ENCODE data around the gene MRPL2.

MRPL2 gene

GRCh38 chr6:43062818-43063217 is 3.6 kb upstream of the MRPL2 start:
- Histone ChIP-seq H3K4me1 (ENCODE audit: control insufficient read depth, low read length) (peaks cover 16% of the 10 kb centered on the region), H3K27ac (ENCODE audit: low read depth, low read length) (no peak overlapping the region), H3K4me3 (ENCODE audit: low read length) (no peak overlapping the region), H3F3A (ENCODE audit: control insufficient read depth, insufficient read depth) (no peaks in the 10 kb centered on the region), H3K79me2 (ENCODE audit: control insufficient read depth, low read length) (peaks cover 14% of the 10 kb centered on the region), H3K36me3 (ENCODE audit: control insufficient read depth, low read length) (peaks cover 6% of the 10 kb centered on the region), H3K4me2 (ENCODE audit: low read length) (no peak overlapping the region), H3K27me3 (ENCODE audit: control insufficient read depth, low read length) (no peaks in the 10 kb centered on the region), H3K9me2 (replicated peaks; ENCODE audit: control insufficient read depth, low read length) (no peaks in the 10 kb centered on the region), H4K20me1 (ENCODE audit: control insufficient read depth, insufficient read depth, low read depth, low read length) (no peaks in the 10 kb centered on the region), H3K9me3 (ENCODE audit: control insufficient read depth, insufficient read depth, low read length) (no peaks in the 10 kb centered on the region)
- TF ChIP-seq EZH2phosphoT487 (IDR thresholded peaks at IDR 0.05; ENCODE audit: borderline replicate concordance, low read length) (no peak), CTCF (IDR thresholded peaks at IDR 0.05; ENCODE audit: low read depth, low read length, poor library complexity, severe bottlenecking) (no peak)

DNA sequence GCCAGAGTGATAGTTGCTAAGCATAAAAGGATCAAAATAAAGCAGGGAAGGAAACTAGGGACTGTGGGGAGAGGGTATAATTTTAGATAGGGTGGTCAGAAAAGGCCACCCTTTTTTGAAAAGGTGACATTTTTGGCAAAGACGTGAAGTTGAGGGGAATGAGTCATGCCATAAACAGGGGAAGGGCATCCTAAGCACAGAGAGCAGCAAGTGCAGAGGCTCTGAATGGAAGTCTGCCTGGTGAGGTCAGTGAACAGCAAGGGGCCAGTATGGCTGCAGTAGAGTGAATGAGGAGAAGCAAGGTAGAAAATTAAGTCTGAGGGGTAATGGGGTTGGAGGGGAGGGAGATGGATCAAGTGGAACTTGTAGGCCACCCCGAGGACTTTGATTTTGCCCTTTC is 2.6 kb upstream of the MRPL2 start:
- no peaks in the 10 kb centered on the region for H3K27me3 ChIP-seq (ENCODE audit: control insufficient read depth, low read length)
- H4K20me1 ChIP-seq (ENCODE audit: control insufficient read depth, insufficient read depth, low read depth, low read length): no peaks in the 10 kb centered on the region
- H3K4me3 ChIP-seq (ENCODE audit: low read length): no peak overlapping the region
- H3K4me1 ChIP-seq (ENCODE audit: control insufficient read depth, low read length): peaks cover 17% of the 10 kb centered on the region
- peaks cover 18% of the 10 kb centered on the region for H3K79me2 ChIP-seq (ENCODE audit: control insufficient read depth, low read length)
- H3F3A ChIP-seq (ENCODE audit: control insufficient read depth, insufficient read depth): no peaks in the 10 kb centered on the region
- H3K27ac ChIP-seq (ENCODE audit: low read depth, low read length): no peak overlapping the region
- H3K9me3 ChIP-seq (ENCODE audit: control insufficient read depth, insufficient read depth, low read length): no peaks in the 10 kb centered on the region
- H3K9me2 ChIP-seq (replicated peaks; ENCODE audit: control insufficient read depth, low read length): no peaks in the 10 kb centered on the region
- TF ChIP-seq EZH2phosphoT487 (IDR thresholded peaks at IDR 0.05; ENCODE audit: borderline replicate concordance, low read length) (no peak), CTCF (IDR thresholded peaks at IDR 0.05; ENCODE audit: low read depth, low read length, poor library complexity, severe bottlenecking) (no peak)
- no peak overlapping the region for H3K4me2 ChIP-seq (ENCODE audit: low read length)
- peaks cover 10% of the 10 kb centered on the region for H3K36me3 ChIP-seq (ENCODE audit: control insufficient read depth, low read length)

GRCh38 chr6:43060755-43061633 is 1.8 kb upstream of the MRPL2 start:
- Histone ChIP-seq H3K27ac (ENCODE audit: low read depth, low read length) (no peak overlapping the region), H3K9me3 (ENCODE audit: control insufficient read depth, insufficient read depth, low read length) (no peaks in the 10 kb centered on the region), H4K20me1 (ENCODE audit: control insufficient read depth, insufficient read depth, low read depth, low read length) (no peaks in the 10 kb centered on the region), H3K79me2 (ENCODE audit: control insufficient read depth, low read length) (peaks cover 18% of the 10 kb centered on the region), H3K4me1 (ENCODE audit: control insufficient read depth, low read length) (peaks cover 17% of the 10 kb centered on the region), H3K36me3 (ENCODE audit: control insufficient read depth, low read length) (peaks cover 13% of the 10 kb centered on the region), H3F3A (ENCODE audit: control insufficient read depth, insufficient read depth) (no peaks in the 10 kb centered on the region), H3K9me2 (replicated peaks; ENCODE audit: control insufficient read depth, low read length) (no peaks in the 10 kb centered on the region), H3K27me3 (ENCODE audit: control insufficient read depth, low read length) (no peaks in the 10 kb centered on the region), H3K4me2 (ENCODE audit: low read length) (peak overlapping the region; percentile 78), H3K4me3 (ENCODE audit: low read length) (peak overlapping the region; percentile 83; the same call in 1 of the 2 replicates)
- no peak for TF ChIP-seq CTCF (IDR thresholded peaks at IDR 0.05; ENCODE audit: low read depth, low read length, poor library complexity, severe bottlenecking)
- TF ChIP-seq EZH2phosphoT487 (IDR thresholded peaks at IDR 0.05; ENCODE audit: borderline replicate concordance, low read length): no peak
